Liver (tissue), 9 donors: ENCODE measurements around the gene PDE6B. TPM values are rescaled to one million over a fixed set of nuclear protein-coding genes. Genes with fewer than 3 reads are reported as not detected.

Source experiments
- DNase-seq: peaks from one replicate; pipeline ENCODE4 v3.0.0-alpha.2; 2017; ENCODE audit warnings: low spot score
- H3K27ac ChIP-seq, 2 donors: one replicate each; pipeline ENCODE4 v1.7.0; 2013; ENCODE audit warnings: inconsistent platforms in 2 of 2, low read length in 2 of 2, control low read depth in 1 of 2, low read depth in 1 of 2, mild to moderate bottlenecking in 1 of 2
- H3K27me3 ChIP-seq, 4 donors: one replicate each; pipeline versions ENCODE4 v1.6.1 to v1.7.0; 2013; ENCODE audit warnings: low read length in 3 of 4, inconsistent platforms in 1 of 4, mild to moderate bottlenecking in 1 of 4, moderate library complexity in 1 of 4; ENCODE audit not compliant: control insufficient read depth in 4 of 4, insufficient read depth in 4 of 4
- H3K36me3 ChIP-seq, 4 donors: one replicate each; pipeline versions ENCODE4 v1.6.1 to v1.7.0; 2013; ENCODE audit warnings: low read length in 3 of 4, mild to moderate bottlenecking in 3 of 4, low read depth in 1 of 4, moderate library complexity in 1 of 4; ENCODE audit not compliant: control insufficient read depth in 4 of 4, insufficient read depth in 3 of 4
- H3K4me1 ChIP-seq, 4 donors: one replicate each; pipeline versions ENCODE4 v1.6.1 to v1.7.0; 2013; ENCODE audit warnings: low read length in 3 of 4, mild to moderate bottlenecking in 3 of 4, moderate library complexity in 1 of 4; ENCODE audit not compliant: control insufficient read depth in 4 of 4, insufficient read depth in 4 of 4
- H3K4me3 ChIP-seq, 3 donors: one replicate each; pipeline versions ENCODE4 v1.6.1 to v1.7.0; 2013; ENCODE audit warnings: low read length in 3 of 3, control low read depth in 1 of 3, low read depth in 1 of 3, mild to moderate bottlenecking in 1 of 3
- H3K9ac ChIP-seq, 2 donors: one replicate each; pipeline ENCODE4 v1.7.0; 2013; ENCODE audit warnings: low read length in 2 of 2, mild to moderate bottlenecking in 2 of 2, moderate library complexity in 2 of 2, control low read depth in 1 of 2, low read depth in 1 of 2
- H3K9me3 ChIP-seq, 4 donors: one replicate each; pipeline versions ENCODE4 v1.6.1 to v1.7.0; 2013; ENCODE audit warnings: low read length in 3 of 4; ENCODE audit not compliant: control insufficient read depth in 4 of 4
- CTCF ChIP-seq: fragments of 150-350 bp; IDR thresholded peaks from 2 replicates; pipeline ENCODE4 v1.5.1; 2017; ENCODE audit warnings: improper control_type of control experiment, low read depth, low read length; ENCODE audit not compliant: missing input control
- EGR1 ChIP-seq, 2 donors: IDR thresholded peaks; 2 replicates each; pipeline ENCODE4 v1.6.1; 2016 to 2018; ENCODE audit warnings: antibody characterized with exemption in 2 of 2, low read depth in 2 of 2
- FOXA1 ChIP-seq: IDR thresholded peaks from 2 replicates; pipeline ENCODE4 v1.6.1; 2016; ENCODE audit warnings: antibody characterized with exemption
- FOXA2 ChIP-seq: IDR thresholded peaks from 2 replicates; pipeline ENCODE4 v1.6.1; 2016; ENCODE audit warnings: antibody characterized with exemption
- GABPA ChIP-seq, 2 donors: IDR thresholded peaks in 1 of 2; conservative IDR thresholded peaks in 1 of 2; 2 replicates each; pipeline ENCODE4 v1.6.1; 2016; ENCODE audit warnings: antibody characterized with exemption in 2 of 2, mild to moderate bottlenecking in 1 of 2, moderate library complexity in 1 of 2
- HNF4A ChIP-seq, 2 donors: conservative IDR thresholded peaks; 2 replicates each; pipeline ENCODE4 v1.6.1; 2016; ENCODE audit warnings: antibody characterized with exemption in 2 of 2, mild to moderate bottlenecking in 2 of 2
- HNF4G ChIP-seq: IDR thresholded peaks from 2 replicates; pipeline ENCODE4 v1.6.1; 2016; ENCODE audit warnings: antibody characterized with exemption
- JUND ChIP-seq, 2 donors: IDR thresholded peaks; 2 replicates each; pipeline ENCODE4 v1.6.1; 2016; ENCODE audit warnings: antibody characterized with exemption in 2 of 2
- NR2F2 ChIP-seq: IDR thresholded peaks from 2 replicates; pipeline ENCODE4 v1.6.1; 2016; ENCODE audit warnings: antibody characterized with exemption
- RAD21 ChIP-seq, 2 donors: IDR thresholded peaks; 2 replicates each; pipeline ENCODE4 v1.6.1; 2016; ENCODE audit warnings: antibody characterized with exemption in 2 of 2, mild to moderate bottlenecking in 2 of 2
- RXRA ChIP-seq, 2 donors: IDR thresholded peaks; 2 replicates each; pipeline ENCODE4 v1.6.1; 2017 to 2018; ENCODE audit warnings: antibody characterized with exemption in 2 of 2, mild to moderate bottlenecking in 1 of 2
- SP1 ChIP-seq: IDR thresholded peaks from 2 replicates; pipeline ENCODE4 v1.6.1; 2018; ENCODE audit warnings: antibody characterized with exemption, mild to moderate bottlenecking
- TAF1 ChIP-seq: conservative IDR thresholded peaks from 2 replicates; pipeline ENCODE4 v1.6.1; 2016; ENCODE audit warnings: antibody characterized with exemption, mild to moderate bottlenecking
- YY1 ChIP-seq: IDR thresholded peaks from 2 replicates; pipeline ENCODE4 v1.6.1; 2016; ENCODE audit warnings: antibody characterized with exemption, mild to moderate bottlenecking
- ZBTB33 ChIP-seq: IDR thresholded peaks from 2 replicates; pipeline ENCODE4 v1.6.1; 2016; ENCODE audit warnings: antibody characterized with exemption
- WGBS: extraction: QIAGEN DNeasy Blood & Tissue Kit; methylation state at CpG from one replicate; pipeline ENCODE4 v1.1.7; 2013; 5-methylcytosine and 5-hydroxymethylcytosine counted together
- polyA plus RNA-seq, 2 donors: library from polyadenylated mRNA; stranded (reverse) in 1 of 2; unstranded in 1 of 2; fragments of 200-250 nt in 1 of 2; fragments of >200 nt in 1 of 2; fragmentation: Nextera tagmentation in 1 of 2; extraction: Ambion mirVana in 1 of 2; gene quantifications; one replicate each; pipeline versions ENCODE4 v1.2.1 to v1.2.3, GENCODE V29; 2013 to 2015
- total RNA-seq, 2 donors: library from RNA; depleted of rRNA; stranded (reverse); fragments of >200 nt; gene quantifications; one replicate each; pipeline ENCODE4 v1.2.3, GENCODE V29; 2014
- TF ChIP-seq, protein P1 (sequence below): IDR thresholded peaks from 2 replicates; pipeline ENCODE4 v1.6.1; 2016; ENCODE audit warnings: antibody characterized with exemption
- TF ChIP-seq, protein P2 (sequence below): IDR thresholded peaks from 2 replicates; pipeline ENCODE4 v1.6.1; 2016; ENCODE audit warnings: antibody characterized with exemption, mild to moderate bottlenecking
- TF ChIP-seq, protein P3 (sequence below): IDR thresholded peaks from 2 replicates; pipeline ENCODE4 v1.6.1; 2016; ENCODE audit warnings: antibody characterized with exemption
- donor health status: healthy.
- donor health status: healthy.
- donor health status: healthy.
- donor health status: healthy.
- donor health status: healthy.

Gene PDE6B
- total and polyA plus RNA-seq, 4 donors, result 0.28 to 7.3 (median 0.49) TPM

- no peaks in the 10 kb centered on the region for H3K4me1 ChIP-seq
- 79% methylated on average over 16 of the region's 16 CpGs for WGBS
- DNase-seq, result no peak
- no peaks in the 10 kb centered on the region for H3K27me3 ChIP-seq
- no peak overlapping the region for H3K27ac ChIP-seq
- TF ChIP-seq YY1 (no peak), EGR1 (IDR thresholded peaks at IDR 0.05; ENCODE audit: low read depth in 2 of 2) (no peak), ZBTB33 (no peak), NR2F2 (no peak), RAD21 (IDR thresholded peaks at IDR 0.05) (no peak), SP1 (no peak), JUND (IDR thresholded peaks at IDR 0.05) (no peak), HNF4G (no peak), HNF4A (conservative IDR thresholded peaks at IDR 0.05) (no peak), GABPA (IDR thresholded peaks at IDR 0.05 in 1 of 2, conservative IDR thresholded peaks at IDR 0.05 in 1 of 2) (no peak), CTCF (no peak), FOXA1 (no peak), FOXA2 (no peak), RXRA (IDR thresholded peaks at IDR 0.05) (no peak), TAF1 (no peak)
- TF ChIP-seq, protein P1, sequence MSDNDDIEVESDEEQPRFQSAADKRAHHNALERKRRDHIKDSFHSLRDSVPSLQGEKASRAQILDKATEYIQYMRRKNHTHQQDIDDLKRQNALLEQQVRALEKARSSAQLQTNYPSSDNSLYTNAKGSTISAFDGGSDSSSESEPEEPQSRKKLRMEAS, result no peak
- TF ChIP-seq, protein P2, sequence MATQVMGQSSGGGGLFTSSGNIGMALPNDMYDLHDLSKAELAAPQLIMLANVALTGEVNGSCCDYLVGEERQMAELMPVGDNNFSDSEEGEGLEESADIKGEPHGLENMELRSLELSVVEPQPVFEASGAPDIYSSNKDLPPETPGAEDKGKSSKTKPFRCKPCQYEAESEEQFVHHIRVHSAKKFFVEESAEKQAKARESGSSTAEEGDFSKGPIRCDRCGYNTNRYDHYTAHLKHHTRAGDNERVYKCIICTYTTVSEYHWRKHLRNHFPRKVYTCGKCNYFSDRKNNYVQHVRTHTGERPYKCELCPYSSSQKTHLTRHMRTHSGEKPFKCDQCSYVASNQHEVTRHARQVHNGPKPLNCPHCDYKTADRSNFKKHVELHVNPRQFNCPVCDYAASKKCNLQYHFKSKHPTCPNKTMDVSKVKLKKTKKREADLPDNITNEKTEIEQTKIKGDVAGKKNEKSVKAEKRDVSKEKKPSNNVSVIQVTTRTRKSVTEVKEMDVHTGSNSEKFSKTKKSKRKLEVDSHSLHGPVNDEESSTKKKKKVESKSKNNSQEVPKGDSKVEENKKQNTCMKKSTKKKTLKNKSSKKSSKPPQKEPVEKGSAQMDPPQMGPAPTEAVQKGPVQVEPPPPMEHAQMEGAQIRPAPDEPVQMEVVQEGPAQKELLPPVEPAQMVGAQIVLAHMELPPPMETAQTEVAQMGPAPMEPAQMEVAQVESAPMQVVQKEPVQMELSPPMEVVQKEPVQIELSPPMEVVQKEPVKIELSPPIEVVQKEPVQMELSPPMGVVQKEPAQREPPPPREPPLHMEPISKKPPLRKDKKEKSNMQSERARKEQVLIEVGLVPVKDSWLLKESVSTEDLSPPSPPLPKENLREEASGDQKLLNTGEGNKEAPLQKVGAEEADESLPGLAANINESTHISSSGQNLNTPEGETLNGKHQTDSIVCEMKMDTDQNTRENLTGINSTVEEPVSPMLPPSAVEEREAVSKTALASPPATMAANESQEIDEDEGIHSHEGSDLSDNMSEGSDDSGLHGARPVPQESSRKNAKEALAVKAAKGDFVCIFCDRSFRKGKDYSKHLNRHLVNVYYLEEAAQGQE, result no peak
- TF ChIP-seq, protein P3, sequence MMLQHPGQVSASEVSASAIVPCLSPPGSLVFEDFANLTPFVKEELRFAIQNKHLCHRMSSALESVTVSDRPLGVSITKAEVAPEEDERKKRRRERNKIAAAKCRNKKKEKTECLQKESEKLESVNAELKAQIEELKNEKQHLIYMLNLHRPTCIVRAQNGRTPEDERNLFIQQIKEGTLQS, result no peak
- H3K4me3 ChIP-seq, result no peak overlapping the region
- no peak overlapping the region for H3K9ac ChIP-seq
- no peaks in the 10 kb centered on the region for H3K36me3 ChIP-seq
- H3K9me3 ChIP-seq, result peaks cover 5 to 10% (median 8%) of the 10 kb centered on the region in 4 donors
Observed at GRCh38 chr4:589219-589963, 36.0 kb upstream of the PDE6B start.
